Osteoblast (primary cell): ENCODE measurements around the gene HLA-DQA1. TPM values are rescaled to one million over a fixed set of nuclear protein-coding genes. Genes with fewer than 3 reads are reported as not detected.
"Not testable (repeated sequence)": the region's sequence is repeated elsewhere in the genome, so short reads cannot be mapped to it uniquely, and the experiment has no call there.

ENCODE experiments used
- DNase-seq: peaks from one replicate; pipeline ENCODE4 v3.0.0; 2011; ENCODE audit warnings: low spot score, mixed read lengths; ENCODE audit not compliant: insufficient read length; ENCODE audit errors: missing footprints
- H2AFZ ChIP-seq: 2 replicates; pipeline ENCODE4 v1.6.0; 2011; ENCODE audit warnings: mild to moderate bottlenecking, low read length
- H3K27ac ChIP-seq: 2 replicates; pipeline ENCODE4 v1.5.1; 2011; ENCODE audit warnings: mild to moderate bottlenecking, low read depth, low read length, moderate library complexity
- H3K27me3 ChIP-seq: 2 replicates; pipeline ENCODE4 v1.6.0; 2012; ENCODE audit warnings: mild to moderate bottlenecking, control low read depth, inconsistent platforms, low read length, moderate library complexity; ENCODE audit not compliant: insufficient read depth
- H3K36me3 ChIP-seq: 2 replicates; pipeline ENCODE4 v1.5.1; 2011; ENCODE audit warnings: mild to moderate bottlenecking, low read length, control low read depth, moderate library complexity; ENCODE audit not compliant: insufficient read depth
- H3K4me1 ChIP-seq: 2 replicates; pipeline ENCODE4 v1.5.1; 2011; ENCODE audit warnings: mild to moderate bottlenecking, low read length, control low read depth, moderate library complexity; ENCODE audit not compliant: insufficient read depth
- H3K4me2 ChIP-seq: 2 replicates; pipeline ENCODE4 v1.6.0; 2011; ENCODE audit warnings: mild to moderate bottlenecking, low read length; ENCODE audit not compliant: insufficient read depth
- H3K4me3 ChIP-seq: fragments of 200-600 bp; sonication (generic); 3 replicates; pipeline ENCODE4 v1.5.1; 2012; ENCODE audit warnings: mild to moderate bottlenecking, low read length, inconsistent platforms; ENCODE audit not compliant: insufficient read depth
- H3K79me2 ChIP-seq: 2 replicates; pipeline ENCODE4 v1.6.0; 2012; ENCODE audit warnings: mild to moderate bottlenecking, low read length, control low read depth, inconsistent platforms; ENCODE audit not compliant: insufficient read depth
- H3K9me3 ChIP-seq: 2 replicates; pipeline ENCODE4 v1.5.1; 2011; ENCODE audit warnings: low read depth, low read length, control low read depth
- H4K20me1 ChIP-seq: 2 replicates; pipeline ENCODE4 v1.6.0; 2012; ENCODE audit warnings: mild to moderate bottlenecking, low read length, control low read depth; ENCODE audit not compliant: insufficient read depth
- total RNA-seq: library from RNA; depleted of rRNA; stranded (reverse); fragments of >200 nt; gene quantifications from 2 replicates; pipeline ENCODE4 v1.2.3, GENCODE V29; 2012
- TF ChIP-seq, protein P1 (sequence below): IDR thresholded peaks from 2 replicates; pipeline ENCODE4 v1.5.1; 2011; ENCODE audit warnings: mild to moderate bottlenecking, low read depth, low read length, moderate library complexity; ENCODE audit errors: extremely low read depth

HLA-DQA1 gene
- total RNA-seq, 1 donor = not detected

DNA sequence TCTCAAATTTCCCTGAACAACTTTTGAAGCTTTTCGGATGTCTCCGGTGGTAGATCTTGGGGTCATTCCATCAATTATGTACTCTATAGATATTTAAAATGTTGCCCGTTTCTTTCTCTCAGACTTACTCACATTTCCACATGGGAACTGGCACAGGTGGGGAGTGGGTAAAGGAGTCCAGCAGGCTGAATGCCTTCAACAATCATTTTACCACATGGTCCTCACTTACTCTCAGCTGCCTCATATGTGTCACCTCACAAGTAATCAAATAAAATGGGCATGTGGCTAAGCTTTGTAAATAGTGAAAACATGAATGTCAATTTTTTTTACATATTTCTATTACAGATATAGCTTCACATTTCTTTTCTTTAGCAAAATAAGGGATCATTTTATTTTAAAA, 677 bp downstream of the HLA-DQA1 start:
- Histone ChIP-seq H4K20me1 (no peaks in the 10 kb centered on the region), H3K27me3 (no peaks in the 10 kb centered on the region), H3K27ac (no peak overlapping the region), H3K36me3 (no peaks in the 10 kb centered on the region), H3K4me1 (no peaks in the 10 kb centered on the region), H3K79me2 (no peaks in the 10 kb centered on the region), H3K4me3 (no peak overlapping the region), H2AFZ (no peak overlapping the region), H3K4me2 (no peak overlapping the region), H3K9me3 (no peaks in the 10 kb centered on the region)
- DNase-seq = no peak
- TF ChIP-seq, protein P1, sequence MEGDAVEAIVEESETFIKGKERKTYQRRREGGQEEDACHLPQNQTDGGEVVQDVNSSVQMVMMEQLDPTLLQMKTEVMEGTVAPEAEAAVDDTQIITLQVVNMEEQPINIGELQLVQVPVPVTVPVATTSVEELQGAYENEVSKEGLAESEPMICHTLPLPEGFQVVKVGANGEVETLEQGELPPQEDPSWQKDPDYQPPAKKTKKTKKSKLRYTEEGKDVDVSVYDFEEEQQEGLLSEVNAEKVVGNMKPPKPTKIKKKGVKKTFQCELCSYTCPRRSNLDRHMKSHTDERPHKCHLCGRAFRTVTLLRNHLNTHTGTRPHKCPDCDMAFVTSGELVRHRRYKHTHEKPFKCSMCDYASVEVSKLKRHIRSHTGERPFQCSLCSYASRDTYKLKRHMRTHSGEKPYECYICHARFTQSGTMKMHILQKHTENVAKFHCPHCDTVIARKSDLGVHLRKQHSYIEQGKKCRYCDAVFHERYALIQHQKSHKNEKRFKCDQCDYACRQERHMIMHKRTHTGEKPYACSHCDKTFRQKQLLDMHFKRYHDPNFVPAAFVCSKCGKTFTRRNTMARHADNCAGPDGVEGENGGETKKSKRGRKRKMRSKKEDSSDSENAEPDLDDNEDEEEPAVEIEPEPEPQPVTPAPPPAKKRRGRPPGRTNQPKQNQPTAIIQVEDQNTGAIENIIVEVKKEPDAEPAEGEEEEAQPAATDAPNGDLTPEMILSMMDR = no peak

DNA sequence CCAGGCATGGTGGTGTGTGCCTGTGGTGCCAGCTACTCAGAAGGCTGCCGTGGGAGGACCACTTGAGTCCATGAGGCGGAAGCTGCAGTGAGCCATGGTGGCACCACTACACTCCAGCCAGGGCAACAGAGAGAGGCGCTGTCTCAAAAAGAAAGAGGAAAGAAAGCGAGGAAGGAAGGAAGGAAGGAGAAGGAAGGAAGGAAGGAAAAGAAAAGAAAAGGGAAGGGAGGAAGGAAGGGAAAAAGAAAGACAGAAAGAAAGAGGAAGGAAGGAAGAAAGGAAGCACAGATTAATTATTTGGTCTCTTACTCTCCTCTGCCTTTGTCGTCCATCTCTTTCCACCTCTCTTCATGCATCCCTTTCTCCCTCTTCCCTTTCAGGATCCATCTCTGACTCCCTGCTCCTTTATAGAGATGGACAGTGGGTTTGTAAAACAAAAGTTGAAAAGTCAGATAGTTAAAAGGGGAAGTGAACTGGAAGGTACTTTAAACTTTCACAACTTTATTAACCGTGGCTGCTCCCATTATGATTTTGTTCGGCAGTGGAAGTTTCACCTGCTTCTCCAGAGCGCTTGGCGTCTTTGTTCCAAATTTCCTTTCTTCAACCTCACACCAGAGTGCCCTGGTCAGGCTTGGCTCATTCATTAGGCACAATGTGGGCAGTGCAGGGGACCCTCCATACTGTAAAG, 1.5 kb downstream of the HLA-DQA1 start:
- DNase-seq = no peak
- H4K20me1 ChIP-seq = no peaks in the 10 kb centered on the region
- no peaks in the 10 kb centered on the region for H3K4me1 ChIP-seq
- H3K36me3 ChIP-seq = no peaks in the 10 kb centered on the region
- no peak overlapping the region for H3K27ac ChIP-seq
- H2AFZ ChIP-seq = no peak overlapping the region
- TF ChIP-seq, protein P1 = no peak
- H3K79me2 ChIP-seq = no peaks in the 10 kb centered on the region
- H3K4me2 ChIP-seq = no peak overlapping the region
- no peak overlapping the region for H3K4me3 ChIP-seq
- no peaks in the 10 kb centered on the region for H3K9me3 ChIP-seq
- H3K27me3 ChIP-seq = no peaks in the 10 kb centered on the region

DNA sequence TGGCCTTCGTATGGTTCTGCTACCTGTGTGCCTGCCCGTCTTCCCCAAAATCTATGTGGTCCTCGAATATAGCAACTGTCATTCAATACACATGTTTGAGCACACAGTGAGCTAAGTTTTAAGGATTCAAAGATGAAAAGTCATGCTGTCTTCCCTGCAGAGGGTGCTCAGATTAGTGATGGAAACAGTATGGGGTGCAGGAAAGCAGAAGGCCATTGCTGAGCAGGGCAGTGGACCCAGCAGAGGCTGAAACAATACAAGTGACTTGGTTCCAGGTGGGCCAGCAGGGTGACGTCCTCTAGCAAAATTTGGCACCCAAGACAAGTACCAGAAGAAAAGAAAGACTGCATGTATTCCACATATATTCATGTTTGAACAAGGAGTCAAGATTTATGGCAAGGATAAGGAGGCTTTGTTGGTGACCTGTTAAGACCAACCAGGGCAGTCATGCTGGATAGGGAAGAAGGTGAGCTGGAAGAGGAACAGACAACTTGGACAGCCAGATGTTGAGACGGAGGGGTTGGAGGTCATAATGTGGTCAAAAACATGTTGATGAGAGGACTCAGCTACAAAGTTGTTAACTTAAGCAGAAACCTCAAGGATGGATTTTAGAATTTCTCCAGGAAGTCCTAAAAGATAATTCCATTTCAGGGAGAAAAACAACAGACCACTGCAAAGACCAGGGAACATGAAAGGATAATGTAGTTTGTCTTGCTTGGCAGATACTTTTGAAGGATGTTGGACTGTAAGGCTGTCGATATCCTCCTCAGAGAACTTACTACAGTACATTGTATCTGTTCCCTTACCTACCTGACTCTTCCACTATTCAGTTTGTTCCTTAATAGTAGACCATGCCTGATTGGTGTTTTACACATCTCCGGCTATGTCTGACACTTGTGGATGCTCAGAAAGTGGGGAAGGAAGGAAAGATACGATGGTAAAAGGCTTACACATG, 2.5 kb downstream of the HLA-DQA1 start:
- Histone ChIP-seq H3K36me3 (no peaks in the 10 kb centered on the region), H4K20me1 (no peaks in the 10 kb centered on the region), H3K9me3 (no peaks in the 10 kb centered on the region), H3K79me2 (no peaks in the 10 kb centered on the region), H3K4me3 (no peak overlapping the region), H3K27ac (no peak overlapping the region), H3K27me3 (no peaks in the 10 kb centered on the region), H2AFZ (no peak overlapping the region), H3K4me2 (no peak overlapping the region), H3K4me1 (no peaks in the 10 kb centered on the region)
- TF ChIP-seq, protein P1 = no peak
- DNase-seq = no peak

DNA sequence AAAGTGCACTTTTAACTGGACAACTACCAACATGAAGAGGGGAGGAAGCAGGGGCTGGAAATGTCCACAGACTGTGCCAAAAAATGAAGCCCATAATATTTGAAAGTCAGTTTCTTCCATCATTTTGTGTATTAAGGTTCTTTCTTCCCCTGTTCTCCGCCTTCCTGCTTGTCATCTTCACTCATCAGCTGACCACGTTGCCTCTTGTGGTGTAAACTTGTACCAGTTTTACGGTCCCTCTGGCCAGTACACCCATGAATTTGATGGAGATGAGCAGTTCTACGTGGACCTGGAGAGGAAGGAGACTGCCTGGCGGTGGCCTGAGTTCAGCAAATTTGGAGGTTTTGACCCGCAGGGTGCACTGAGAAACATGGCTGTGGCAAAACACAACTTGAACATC, 3.9 kb downstream of the HLA-DQA1 start:
- Histone ChIP-seq H3K9me3 (no peaks in the 10 kb centered on the region), H3K4me3 (no peak overlapping the region), H3K27me3 (no peaks in the 10 kb centered on the region), H2AFZ (no peak overlapping the region), H3K27ac (no peak overlapping the region), H4K20me1 (no peaks in the 10 kb centered on the region), H3K4me2 (no peak overlapping the region), H3K79me2 (no peaks in the 10 kb centered on the region), H3K36me3 (no peaks in the 10 kb centered on the region), H3K4me1 (no peaks in the 10 kb centered on the region)
- DNase-seq = no peak
- TF ChIP-seq, protein P1 = no peak

DNA sequence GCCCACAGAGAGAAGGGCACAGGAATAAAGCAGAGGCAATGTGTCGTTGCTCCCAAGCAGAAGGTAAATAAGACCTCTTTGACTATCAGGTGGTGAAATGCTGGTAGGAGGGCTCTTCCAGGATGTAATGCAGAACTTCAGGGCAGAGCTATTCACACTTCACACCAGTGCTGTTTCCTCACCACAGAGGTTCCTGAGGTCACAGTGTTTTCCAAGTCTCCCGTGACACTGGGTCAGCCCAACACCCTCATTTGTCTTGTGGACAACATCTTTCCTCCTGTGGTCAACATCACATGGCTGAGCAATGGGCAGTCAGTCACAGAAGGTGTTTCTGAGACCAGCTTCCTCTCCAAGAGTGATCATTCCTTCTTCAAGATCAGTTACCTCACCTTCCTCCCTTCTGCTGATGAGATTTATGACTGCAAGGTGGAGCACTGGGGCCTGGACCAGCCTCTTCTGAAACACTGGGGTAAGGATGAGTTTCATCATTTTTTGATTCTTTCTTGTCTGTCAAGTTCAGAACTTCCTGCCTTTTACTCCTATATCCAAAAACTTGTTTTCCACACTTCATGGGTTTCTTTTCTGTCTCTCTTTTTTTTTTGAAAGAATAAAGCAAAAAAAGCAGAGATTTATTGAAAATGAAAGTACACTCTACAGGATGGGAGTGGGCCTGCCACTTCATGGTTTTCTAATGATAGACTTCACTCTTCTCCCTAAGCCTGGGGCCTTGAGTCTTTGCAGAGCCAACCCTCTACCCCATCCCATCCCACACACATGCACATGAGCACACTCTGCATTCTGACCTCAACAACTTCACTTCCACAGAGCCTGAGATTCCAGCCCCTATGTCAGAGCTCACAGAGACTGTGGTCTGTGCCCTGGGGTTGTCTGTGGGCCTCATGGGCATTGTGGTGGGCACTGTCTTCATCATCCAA, 4.8 kb downstream of the HLA-DQA1 start:
- not testable (repeated sequence) for H3K4me2 ChIP-seq, H4K20me1 ChIP-seq, DNase-seq, H3K79me2 ChIP-seq, H3K27me3 ChIP-seq, H3K9me3 ChIP-seq, H3K27ac ChIP-seq, H3K4me1 ChIP-seq, H2AFZ ChIP-seq, H3K4me3 ChIP-seq, H3K36me3 ChIP-seq
